IPS DF 4.7 (cell line): ENCODE data around the gene MRPL22.
"Not testable (repeated sequence)": the region's sequence is repeated elsewhere in the genome, so short reads cannot be mapped to it uniquely, and the experiment has no call there.

Experiments
- DNase-seq: peaks from one replicate; pipeline ENCODE4 v3.0.0-alpha.2; 2013; ENCODE audit warnings: low spot score; ENCODE audit errors: extremely low read depth

The MRPL22 gene

DNA sequence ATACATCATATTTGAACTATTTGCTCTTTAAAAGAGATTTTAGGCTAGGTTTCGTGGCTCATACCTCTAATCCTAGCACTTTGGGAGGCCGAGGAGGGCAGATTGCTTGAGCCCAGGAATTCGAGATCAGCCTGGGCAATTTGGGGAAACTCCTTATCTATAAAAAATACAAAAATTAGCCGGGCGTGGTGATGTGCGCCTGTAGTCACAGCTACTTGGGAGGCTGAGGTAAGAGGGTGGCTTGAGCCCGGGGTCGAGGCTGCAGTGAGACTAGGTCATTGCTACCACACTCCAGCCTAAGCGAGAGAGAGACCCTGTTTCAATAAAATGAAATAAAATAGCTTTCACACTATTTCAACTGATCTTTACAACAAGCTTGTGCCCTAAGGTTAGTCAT is 500 bp upstream of the MRPL22 start:
- DNase-seq: no peak

DNA sequence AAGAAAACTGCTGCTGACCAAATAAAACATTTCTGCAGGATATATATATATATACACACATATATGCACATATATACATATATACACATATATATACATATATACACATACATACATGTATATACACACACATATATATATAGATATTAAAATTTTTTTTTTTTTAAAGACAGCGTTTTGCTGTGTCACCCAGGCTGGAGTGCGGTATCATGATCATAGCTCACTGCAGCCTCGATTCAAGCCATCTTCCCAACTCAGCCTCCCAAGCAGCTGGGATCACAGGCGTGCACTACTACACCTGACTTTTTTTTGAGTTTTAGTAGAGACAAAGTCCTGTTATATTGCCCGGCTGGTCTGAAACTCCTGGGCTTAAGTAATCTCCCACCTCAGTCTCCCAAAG is 2.7 kb downstream of the MRPL22 start:
- DNase-seq: no peak

DNA sequence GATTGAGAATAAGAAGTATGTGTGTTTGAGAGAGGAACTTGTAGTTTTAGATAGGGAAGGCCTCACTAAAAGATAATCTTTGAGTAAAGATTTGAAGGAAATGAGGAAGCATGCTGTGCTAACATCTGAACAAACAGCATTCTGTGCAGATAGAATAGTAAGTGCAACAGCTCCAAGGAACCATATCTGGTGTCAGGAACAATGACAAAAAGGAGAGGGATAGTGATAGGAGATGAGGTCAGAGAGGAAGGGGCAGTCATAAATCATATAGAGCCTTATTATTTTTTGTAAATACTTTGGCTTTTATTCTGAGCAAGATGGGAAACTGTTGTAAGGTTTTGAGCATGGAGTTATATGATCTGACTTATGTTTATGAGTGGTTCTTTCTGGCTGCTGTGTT is 3.8 kb downstream of the MRPL22 start:
- DNase-seq: no peak

- DNase-seq: no peak
These were observed 4.9 kb downstream of the MRPL22 start for GRCh38 chr5:154945695-154946301.

DNA sequence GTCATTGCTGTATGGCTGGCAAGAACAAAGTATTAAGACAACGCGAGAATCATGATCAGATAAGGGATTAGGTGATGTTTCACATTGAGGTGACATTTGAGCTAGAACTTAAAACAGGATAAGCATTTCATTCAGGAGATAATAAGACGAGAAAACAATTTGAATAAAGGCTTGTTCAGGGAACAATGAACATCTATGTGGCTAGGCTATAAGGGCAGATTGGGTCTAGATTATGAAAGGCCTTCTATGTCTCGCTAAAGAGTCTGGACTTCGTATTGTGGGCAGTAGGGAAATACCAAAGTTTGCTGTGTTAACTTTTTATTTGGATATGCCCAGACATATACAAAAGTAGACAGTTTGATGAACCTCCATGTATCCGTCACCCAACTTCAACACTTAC is 6.9 kb downstream of the MRPL22 start:
- no peak for DNase-seq

DNA sequence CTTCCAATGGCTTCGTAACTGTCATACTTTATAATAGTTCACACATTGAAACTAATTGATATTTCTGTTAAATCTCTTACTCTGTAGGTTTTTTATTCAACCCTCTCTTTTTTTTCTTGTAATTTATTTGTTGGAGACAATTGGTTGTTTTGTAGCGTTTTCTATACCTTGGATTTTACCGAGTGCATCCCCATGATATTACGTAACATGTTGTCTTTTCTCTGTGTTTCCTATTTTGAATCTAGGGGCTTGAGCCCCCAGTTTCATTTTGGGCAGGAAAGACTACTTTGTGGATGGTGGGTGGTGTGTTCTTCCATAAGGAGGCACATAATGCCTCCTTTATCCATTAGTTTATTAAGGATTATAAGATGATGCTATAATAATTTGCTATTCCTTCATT is 7.4 kb downstream of the MRPL22 start:
- no peak for DNase-seq

GRCh38 chr5:154949781-154950180 is 8.9 kb downstream of the MRPL22 start:
- DNase-seq: no peak

DNA sequence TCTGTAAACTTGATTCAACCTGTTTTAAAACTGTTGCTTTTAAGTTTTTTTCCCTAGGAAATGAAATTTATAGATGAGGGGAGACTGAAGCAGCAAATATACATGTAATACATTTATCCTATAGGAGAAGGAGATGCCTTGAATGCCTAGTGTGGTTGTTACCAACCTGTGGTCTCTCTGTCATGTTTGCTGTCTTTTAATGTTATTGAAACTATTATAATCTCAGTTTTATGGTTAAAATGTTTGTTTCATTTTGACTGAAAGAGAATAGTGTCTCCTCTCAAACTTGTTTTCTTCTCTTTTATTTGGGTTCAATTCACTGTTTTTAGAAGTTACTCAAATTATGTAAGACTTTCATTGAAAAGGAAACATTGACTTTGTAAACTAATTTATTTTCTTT is 15.8 kb downstream of the MRPL22 start:
- no peak for DNase-seq

DNA sequence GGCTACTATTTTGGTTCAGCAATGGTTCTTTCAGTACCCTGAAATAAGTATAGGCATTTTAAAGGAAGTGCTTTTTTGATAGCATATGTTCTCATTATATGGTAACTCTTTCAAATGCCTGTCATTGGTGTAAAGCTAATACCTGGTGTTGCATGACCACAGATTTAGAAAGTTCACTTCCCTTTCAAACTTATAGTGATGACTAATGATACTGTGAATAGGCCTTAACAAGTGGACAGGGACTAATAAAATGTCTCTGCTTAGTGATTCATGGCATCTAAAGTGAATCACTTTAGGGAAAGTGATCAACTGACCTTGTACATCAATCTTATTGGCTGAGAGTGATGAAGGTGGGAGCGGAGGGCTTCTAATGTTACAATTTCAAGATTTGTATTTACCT is 21.6 kb downstream of the MRPL22 start:
- DNase-seq: no peak

GRCh38 chr5:154966081-154966841 is 25.4 kb downstream of the MRPL22 start:
- DNase-seq: no peak

- DNase-seq: no peak
These were observed 26.0 kb downstream of the MRPL22 start for GRCh38 chr5:154966874-154967273.

GRCh38 chr5:154967421-154968024 is 26.6 kb downstream of the MRPL22 start:
- DNase-seq: no peak

DNA sequence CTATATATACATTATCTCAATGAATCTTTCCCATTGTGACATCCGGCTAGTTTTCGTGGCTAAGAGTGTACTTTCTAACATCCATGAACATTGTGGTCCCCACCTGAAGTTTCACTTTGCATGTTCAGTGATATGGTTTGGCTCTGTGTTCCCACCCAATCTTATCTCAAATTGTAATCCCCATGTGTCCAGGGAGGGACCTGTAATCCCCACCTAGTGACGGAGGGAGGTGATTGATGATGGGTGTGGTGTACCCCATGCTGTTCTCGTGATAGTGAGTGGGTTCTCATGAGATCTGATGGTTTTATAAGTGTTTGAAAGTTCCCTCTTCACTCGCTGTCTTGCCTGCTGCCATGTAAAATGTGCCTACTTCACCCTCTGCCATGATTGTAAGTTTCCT is 28.1 kb downstream of the MRPL22 start:
- DNase-seq: no peak

- no peak for DNase-seq
These were observed 29.9 kb downstream of the MRPL22 start for GRCh38 chr5:154970759-154971158.

GRCh38 chr5:154971501-154971900 is 30.6 kb downstream of the MRPL22 start:
- no peak for DNase-seq

GRCh38 chr5:154972476-154973080 is 31.7 kb downstream of the MRPL22 start:
- no peak for DNase-seq

- not testable (repeated sequence) for DNase-seq
These were observed 35.2 kb downstream of the MRPL22 start for GRCh38 chr5:154976082-154976481.

- no peak for DNase-seq
These were observed 36.5 kb downstream of the MRPL22 start for GRCh38 chr5:154977409-154977808.

DNA sequence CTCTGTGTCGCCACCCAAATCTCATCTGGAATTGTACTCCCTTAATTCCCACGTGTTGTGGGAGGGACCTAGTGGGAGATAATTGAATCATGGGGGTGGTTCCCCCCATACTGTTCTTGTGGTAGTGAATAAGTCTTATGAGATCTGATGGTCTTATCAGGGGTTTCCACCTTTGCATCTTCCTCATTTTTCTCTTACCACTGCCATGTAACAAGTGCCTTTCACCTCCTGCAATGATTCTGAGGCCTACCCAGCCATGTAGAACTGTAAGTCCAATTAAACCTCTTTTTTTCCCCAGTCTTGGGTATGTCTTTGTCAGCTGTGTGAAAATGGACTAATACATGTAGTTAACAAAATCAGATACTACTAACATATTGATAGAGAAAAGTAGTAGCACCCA is 37.4 kb downstream of the MRPL22 start:
- not testable (repeated sequence) for DNase-seq

DNA sequence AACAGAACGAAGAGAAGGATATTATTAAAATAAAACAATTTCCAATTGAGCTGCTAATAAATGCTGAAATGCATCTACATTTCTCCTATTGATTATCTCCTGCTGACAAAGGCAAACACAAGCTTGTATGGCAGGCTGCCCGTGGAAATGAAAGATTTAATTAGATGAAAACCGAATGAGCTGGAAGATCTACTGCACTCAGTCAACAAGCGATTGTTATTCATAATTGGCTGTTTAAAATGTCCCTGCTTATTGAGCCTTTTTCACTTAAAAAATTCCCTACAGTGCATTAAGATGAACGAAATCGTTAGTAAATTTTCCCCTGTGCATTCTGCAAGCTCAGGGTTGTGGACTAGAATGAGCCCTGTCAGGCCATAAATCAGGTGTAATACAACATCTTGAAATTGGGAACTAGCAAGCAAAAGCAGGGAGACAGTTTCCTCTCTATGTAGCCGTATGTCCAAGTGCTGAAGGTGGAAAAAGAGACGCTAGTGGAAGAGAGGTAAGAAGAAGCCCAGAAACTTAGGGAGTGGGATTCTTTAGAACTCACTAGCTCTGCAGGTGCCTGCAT is 44.2 kb downstream of the MRPL22 start:
- no peak for DNase-seq

DNA sequence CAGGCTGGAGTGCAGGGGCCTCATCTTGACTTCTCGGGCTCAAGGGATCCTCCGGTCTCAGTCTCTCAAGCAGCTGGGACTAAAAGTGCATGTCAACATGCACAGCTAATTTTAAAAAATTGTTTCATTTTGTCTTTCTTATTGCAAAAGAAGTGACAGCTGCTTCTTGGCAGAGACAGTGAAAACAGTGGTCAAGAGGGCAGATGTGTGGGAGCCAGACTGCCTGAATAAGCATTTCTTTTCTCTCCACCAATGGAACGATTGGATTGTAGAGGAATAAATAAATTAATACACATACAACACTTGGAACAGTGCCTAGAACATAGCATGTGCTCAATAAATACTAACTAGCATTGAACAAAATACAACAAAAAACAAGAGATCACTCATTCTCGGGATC is 45.3 kb downstream of the MRPL22 start:
- no peak for DNase-seq

DNA sequence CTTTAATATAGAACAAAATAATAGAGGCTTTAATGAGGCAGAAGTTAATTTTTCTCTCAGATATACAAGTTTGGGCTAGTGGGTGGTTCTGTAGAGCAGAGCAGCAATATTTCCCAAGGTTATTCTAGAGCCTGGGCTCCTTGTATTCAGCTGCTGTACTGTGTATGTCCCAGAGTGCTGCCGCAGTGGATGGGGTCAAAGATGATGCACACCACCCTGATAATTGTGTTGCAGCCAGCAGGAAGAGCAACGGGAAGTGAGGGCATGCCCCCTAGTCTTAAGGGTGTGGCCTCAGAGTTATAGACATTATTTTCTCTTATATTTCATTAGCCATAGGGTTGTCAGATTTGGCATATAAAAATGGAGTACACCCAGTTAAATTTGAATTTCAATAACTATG is 48.8 kb downstream of the MRPL22 start:
- no peak for DNase-seq
